Skeletal muscle tissue (tissue), 4 donors: Measurements from ENCODE around the gene NR5A2. TPM values are rescaled to one million over a fixed set of nuclear protein-coding genes. Genes with fewer than 3 reads are reported as not detected.
"Not testable (repeated sequence)": the region's sequence is repeated elsewhere in the genome, so short reads cannot be mapped to it uniquely, and the experiment has no call there.

Experiments used
- H3K27ac ChIP-seq: one replicate; pipeline ENCODE4 v1.7.0; 2013; ENCODE audit warnings: mild to moderate bottlenecking, low read depth, low read length, inconsistent platforms
- H3K27me3 ChIP-seq, 3 donors: one replicate each; pipeline ENCODE4 v1.7.0; 2013; ENCODE audit warnings: low read length in 3 of 3; ENCODE audit not compliant: control insufficient read depth in 3 of 3, insufficient read depth in 3 of 3
- H3K36me3 ChIP-seq, 3 donors: one replicate each; pipeline ENCODE4 v1.7.0; 2013; ENCODE audit warnings: low read length in 3 of 3; ENCODE audit not compliant: control insufficient read depth in 3 of 3, insufficient read depth in 3 of 3
- H3K4me1 ChIP-seq, 3 donors: one replicate each; pipeline ENCODE4 v1.7.0; 2013; ENCODE audit warnings: low read length in 3 of 3, mild to moderate bottlenecking in 3 of 3; ENCODE audit not compliant: control insufficient read depth in 3 of 3, insufficient read depth in 3 of 3
- H3K4me3 ChIP-seq, 3 donors: one replicate each; pipeline ENCODE4 v1.7.0; 2013; ENCODE audit warnings: low read length in 3 of 3
- H3K9ac ChIP-seq, 3 donors: one replicate each; pipeline ENCODE4 v1.7.0; 2013; ENCODE audit warnings: low read length in 3 of 3, mild to moderate bottlenecking in 3 of 3, moderate library complexity in 2 of 3, low read depth in 1 of 3
- H3K9me3 ChIP-seq, 3 donors: one replicate each; pipeline ENCODE4 v1.7.0; 2013; ENCODE audit warnings: low read length in 3 of 3; ENCODE audit not compliant: control insufficient read depth in 3 of 3
- total RNA-seq: library from RNA; depleted of rRNA; stranded (reverse); fragments of >200 nt; gene quantifications from one replicate; pipeline ENCODE4 v1.2.3, GENCODE V29; 2014
- donor health status: Osteomylitis.

The NR5A2 gene
- total RNA-seq, 1 donor from 2014 or later: 4.2 TPM

GRCh38 chr1:200180821-200181220 lies 153.3 kb downstream of the NR5A2 start:
- Histone ChIP-seq H3K27ac (no peak overlapping the region), H3K4me3 (no peak overlapping the region), H3K9me3 (no peaks in the 10 kb centered on the region), H3K9ac (no peak overlapping the region), H3K36me3 (no peaks in the 10 kb centered on the region), H3K27me3 (no peaks in the 10 kb centered on the region), H3K4me1 (peaks cover 11 to 29% (median 15%) of the 10 kb centered on the region in 3 donors)

GRCh38 chr1:200181861-200182260 lies 154.4 kb downstream of the NR5A2 start:
- H3K27me3 ChIP-seq: no peaks in the 10 kb centered on the region

GRCh38 chr1:200182701-200183100 lies 155.2 kb downstream of the NR5A2 start:
- peak overlapping the region; percentile 92 for H3K27ac ChIP-seq
- no peaks in the 10 kb centered on the region for H3K27me3 ChIP-seq
- H3K4me1 ChIP-seq: peaks cover 11 to 29% (median 15%) of the 10 kb centered on the region in 3 donors
- no peak overlapping the region for H3K9ac ChIP-seq
- no peak overlapping the region for H3K4me3 ChIP-seq
- H3K9me3 ChIP-seq: no peaks in the 10 kb centered on the region
- no peaks in the 10 kb centered on the region for H3K36me3 ChIP-seq

More at GRCh38 chr1:200181861-200182260, 154.4 kb downstream of the NR5A2 start:
- H3K4me1 ChIP-seq: peaks cover 11 to 29% (median 15%) of the 10 kb centered on the region in 3 donors
- H3K36me3 ChIP-seq: no peaks in the 10 kb centered on the region
- no peak overlapping the region for H3K4me3 ChIP-seq
- H3K27ac ChIP-seq: no peak overlapping the region
- H3K9ac ChIP-seq: no peak overlapping the region
- no peaks in the 10 kb centered on the region for H3K9me3 ChIP-seq

- Histone ChIP-seq H3K27me3 (no peaks in the 10 kb centered on the region), H3K9ac (peak overlapping the region in 2 of 3 donors; percentile 40 to 55), H3K9me3 (no peaks in the 10 kb centered on the region), H3K4me1 (peaks cover 11 to 29% (median 15%) of the 10 kb centered on the region in 3 donors), H3K36me3 (no peaks in the 10 kb centered on the region), H3K27ac (peak overlapping the region; percentile 92), H3K4me3 (no peak overlapping the region)
Observed at GRCh38 chr1:200183637-200184036, 156.1 kb downstream of the NR5A2 start.

GRCh38 chr1:200184196-200184595 lies 156.7 kb downstream of the NR5A2 start:
- Histone ChIP-seq H3K9me3 (no peaks in the 10 kb centered on the region), H3K27me3 (no peaks in the 10 kb centered on the region), H3K4me3 (peak overlapping the region in 1 of 3 donors; percentile 9), H3K4me1 (peaks cover 11 to 29% (median 15%) of the 10 kb centered on the region in 3 donors), H3K9ac (peak overlapping the region; percentile 40 to 55 (median 43)), H3K36me3 (no peaks in the 10 kb centered on the region), H3K27ac (peak overlapping the region; percentile 92)

- H3K4me1 ChIP-seq: peaks cover 11 to 29% (median 15%) of the 10 kb centered on the region in 3 donors
- H3K4me3 ChIP-seq, H3K36me3 ChIP-seq, H3K27me3 ChIP-seq, H3K27ac ChIP-seq, H3K9ac ChIP-seq, H3K9me3 ChIP-seq: not testable (repeated sequence)
Observed at GRCh38 chr1:200185191-200185590, 157.7 kb downstream of the NR5A2 start.

- H3K27me3 ChIP-seq, H3K9me3 ChIP-seq, H3K9ac ChIP-seq, H3K27ac ChIP-seq, H3K36me3 ChIP-seq, H3K4me3 ChIP-seq: not testable (repeated sequence)
- peaks cover 11 to 22% (median 15%) of the 10 kb centered on the region in 3 donors for H3K4me1 ChIP-seq
Observed at GRCh38 chr1:200187332-200187731, 159.8 kb downstream of the NR5A2 start.

- H3K4me1 ChIP-seq: no peaks in the 10 kb centered on the region
- no peaks in the 10 kb centered on the region for H3K27me3 ChIP-seq
- no peak overlapping the region for H3K9ac ChIP-seq
- H3K4me3 ChIP-seq: no peak overlapping the region
- H3K27ac ChIP-seq: no peak overlapping the region
- H3K9me3 ChIP-seq: no peaks in the 10 kb centered on the region
- no peaks in the 10 kb centered on the region for H3K36me3 ChIP-seq
Observed at GRCh38 chr1:200191993-200192392, 164.5 kb downstream of the NR5A2 start.

GRCh38 chr1:200194477-200194876 lies 167.0 kb downstream of the NR5A2 start:
- no peaks in the 10 kb centered on the region for H3K36me3 ChIP-seq
- H3K9me3 ChIP-seq: no peaks in the 10 kb centered on the region
- no peaks in the 10 kb centered on the region for H3K27me3 ChIP-seq
- H3K4me3 ChIP-seq: no peak overlapping the region
- no peak overlapping the region for H3K9ac ChIP-seq
- H3K4me1 ChIP-seq: no peaks in the 10 kb centered on the region
- no peak overlapping the region for H3K27ac ChIP-seq

GRCh38 chr1:200198236-200198635 lies 170.7 kb downstream of the NR5A2 start:
- no peaks in the 10 kb centered on the region for H3K9me3 ChIP-seq
- H3K27ac ChIP-seq: no peak overlapping the region
- no peaks in the 10 kb centered on the region for H3K4me1 ChIP-seq
- no peaks in the 10 kb centered on the region for H3K36me3 ChIP-seq
- H3K9ac ChIP-seq: no peak overlapping the region
- H3K4me3 ChIP-seq: no peak overlapping the region
- no peaks in the 10 kb centered on the region for H3K27me3 ChIP-seq
